Measurements from ENCODE around the gene ATP5ME.

DNA sequence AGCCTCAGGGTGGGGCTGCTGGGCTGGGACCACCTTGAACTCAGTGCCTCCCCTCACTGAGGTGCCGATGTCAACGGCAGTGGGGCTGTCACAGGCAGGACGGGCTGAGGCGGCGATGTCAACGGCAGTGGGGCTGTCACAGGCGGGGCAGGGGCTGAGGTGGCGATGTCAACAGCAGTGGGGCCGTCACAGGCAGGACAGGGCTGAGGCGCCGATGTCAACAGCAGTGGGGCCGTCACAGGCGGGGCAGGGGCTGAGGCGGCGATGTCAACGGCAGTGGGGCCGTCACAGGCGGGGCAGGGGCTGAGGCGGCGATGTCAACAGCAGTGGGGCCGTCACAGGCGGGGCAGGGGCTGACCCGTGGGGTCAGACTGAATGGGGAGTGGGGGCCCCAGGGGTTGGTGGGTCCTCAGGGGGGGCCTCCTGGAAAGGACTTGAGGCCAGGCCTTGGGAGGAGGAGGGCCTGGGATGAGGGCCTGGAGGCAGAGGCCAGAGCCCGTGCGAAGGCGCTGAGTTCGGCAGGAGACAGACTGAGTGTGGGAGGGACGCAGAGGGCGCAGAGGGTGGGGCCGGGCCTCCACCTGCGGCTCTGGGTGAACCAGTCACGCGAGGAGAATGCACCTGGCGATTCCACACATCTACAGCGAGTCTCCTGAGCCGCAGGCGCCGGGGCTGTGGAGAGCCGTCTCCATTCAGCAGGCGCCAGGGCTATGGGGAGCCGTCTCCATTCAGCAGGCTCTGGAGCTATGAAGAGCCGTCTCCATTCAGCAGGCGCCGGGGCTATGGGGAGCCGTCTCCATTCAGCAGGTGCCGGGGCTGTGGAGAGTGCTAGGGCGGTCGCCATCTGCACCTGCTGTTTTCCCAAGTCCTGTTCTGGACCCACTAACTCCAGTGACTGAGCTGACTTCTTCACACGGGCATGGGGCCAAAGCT lies 22.9 kb downstream of the ATP5ME start:
- TF ChIP-seq EP300 (IDR thresholded peaks at IDR 0.05; ENCODE audit: borderline replicate concordance) (no peak), TAF1 (IDR thresholded peaks at IDR 0.05; ENCODE audit: low read depth) (no peak), EGR1 (IDR thresholded peaks at IDR 0.05) (no peak), RAD21 (IDR thresholded peaks at IDR 0.05; ENCODE audit: low read depth) (no peak), CREB1 (IDR thresholded peaks at IDR 0.05; ENCODE audit: low read depth) (no peak), CEBPB (IDR thresholded peaks at IDR 0.05) (no peak), NFIC (IDR thresholded peaks at IDR 0.05) (no peak)
- TF ChIP-seq, protein P1, sequence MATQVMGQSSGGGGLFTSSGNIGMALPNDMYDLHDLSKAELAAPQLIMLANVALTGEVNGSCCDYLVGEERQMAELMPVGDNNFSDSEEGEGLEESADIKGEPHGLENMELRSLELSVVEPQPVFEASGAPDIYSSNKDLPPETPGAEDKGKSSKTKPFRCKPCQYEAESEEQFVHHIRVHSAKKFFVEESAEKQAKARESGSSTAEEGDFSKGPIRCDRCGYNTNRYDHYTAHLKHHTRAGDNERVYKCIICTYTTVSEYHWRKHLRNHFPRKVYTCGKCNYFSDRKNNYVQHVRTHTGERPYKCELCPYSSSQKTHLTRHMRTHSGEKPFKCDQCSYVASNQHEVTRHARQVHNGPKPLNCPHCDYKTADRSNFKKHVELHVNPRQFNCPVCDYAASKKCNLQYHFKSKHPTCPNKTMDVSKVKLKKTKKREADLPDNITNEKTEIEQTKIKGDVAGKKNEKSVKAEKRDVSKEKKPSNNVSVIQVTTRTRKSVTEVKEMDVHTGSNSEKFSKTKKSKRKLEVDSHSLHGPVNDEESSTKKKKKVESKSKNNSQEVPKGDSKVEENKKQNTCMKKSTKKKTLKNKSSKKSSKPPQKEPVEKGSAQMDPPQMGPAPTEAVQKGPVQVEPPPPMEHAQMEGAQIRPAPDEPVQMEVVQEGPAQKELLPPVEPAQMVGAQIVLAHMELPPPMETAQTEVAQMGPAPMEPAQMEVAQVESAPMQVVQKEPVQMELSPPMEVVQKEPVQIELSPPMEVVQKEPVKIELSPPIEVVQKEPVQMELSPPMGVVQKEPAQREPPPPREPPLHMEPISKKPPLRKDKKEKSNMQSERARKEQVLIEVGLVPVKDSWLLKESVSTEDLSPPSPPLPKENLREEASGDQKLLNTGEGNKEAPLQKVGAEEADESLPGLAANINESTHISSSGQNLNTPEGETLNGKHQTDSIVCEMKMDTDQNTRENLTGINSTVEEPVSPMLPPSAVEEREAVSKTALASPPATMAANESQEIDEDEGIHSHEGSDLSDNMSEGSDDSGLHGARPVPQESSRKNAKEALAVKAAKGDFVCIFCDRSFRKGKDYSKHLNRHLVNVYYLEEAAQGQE (IDR thresholded peaks at IDR 0.05; ENCODE audit: low read depth) = no peak
- TF ChIP-seq, protein P2, sequence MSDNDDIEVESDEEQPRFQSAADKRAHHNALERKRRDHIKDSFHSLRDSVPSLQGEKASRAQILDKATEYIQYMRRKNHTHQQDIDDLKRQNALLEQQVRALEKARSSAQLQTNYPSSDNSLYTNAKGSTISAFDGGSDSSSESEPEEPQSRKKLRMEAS (IDR thresholded peaks at IDR 0.05) = no peak
- TF ChIP-seq, protein P3, sequence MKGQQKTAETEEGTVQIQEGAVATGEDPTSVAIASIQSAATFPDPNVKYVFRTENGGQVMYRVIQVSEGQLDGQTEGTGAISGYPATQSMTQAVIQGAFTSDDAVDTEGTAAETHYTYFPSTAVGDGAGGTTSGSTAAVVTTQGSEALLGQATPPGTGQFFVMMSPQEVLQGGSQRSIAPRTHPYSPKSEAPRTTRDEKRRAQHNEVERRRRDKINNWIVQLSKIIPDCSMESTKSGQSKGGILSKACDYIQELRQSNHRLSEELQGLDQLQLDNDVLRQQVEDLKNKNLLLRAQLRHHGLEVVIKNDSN (IDR thresholded peaks at IDR 0.05) = no peak

Measured in Ishikawa (cell line).